HTERT RPE-1 (cell line): ENCODE data around the gene CDKN3.

Source experiments
- in situ Hi-C: fragments of 300-500 bp; cut with MboI; formaldehyde crosslinking; loops from 4 replicates; pipeline ENCODE4 v1.14.3; 2020; ENCODE audit warnings: low sequenced_read_pairs

The CDKN3 gene

GRCh38 chr14:54396493-54397335 is at the start of gene CDKN3:
Gene CDKN3 (plus strand): TSS chr14:54397007. CDS start chr14:54397069, 62 bp downstream.
- in situ Hi-C loops = no loop called here

GRCh38 chr14:54347044-54347443 is 49.8 kb upstream of the CDKN3 start:
- in situ Hi-C loops = no loop called here

GRCh38 chr14:54348001-54348611 is 48.7 kb upstream of the CDKN3 start:
- in situ Hi-C loops = no loop called here

GRCh38 chr14:54348923-54349620 is 47.7 kb upstream of the CDKN3 start:
- in situ Hi-C loops = no loop called here

- in situ Hi-C loops = no loop called here
Measured at GRCh38 chr14:54349713-54350112, 47.1 kb upstream of the CDKN3 start.

GRCh38 chr14:54350203-54350602 is 46.6 kb upstream of the CDKN3 start:
- in situ Hi-C loops = no loop called here

GRCh38 chr14:54353266-54353665 is 43.5 kb upstream of the CDKN3 start:
- in situ Hi-C loops = no loop called here

GRCh38 chr14:54353694-54354093 is 43.1 kb upstream of the CDKN3 start:
- in situ Hi-C loops = no loop called here

- in situ Hi-C loops = no loop called here
Measured at GRCh38 chr14:54354096-54354495, 42.7 kb upstream of the CDKN3 start.

- in situ Hi-C loops = no loop called here
Measured at GRCh38 chr14:54354968-54355641, 41.7 kb upstream of the CDKN3 start.

GRCh38 chr14:54355698-54356097 is 41.1 kb upstream of the CDKN3 start:
- in situ Hi-C loops = no loop called here

GRCh38 chr14:54356172-54356571 is 40.6 kb upstream of the CDKN3 start:
- in situ Hi-C loops = no loop called here

GRCh38 chr14:54360667-54361066 is 36.1 kb upstream of the CDKN3 start:
- in situ Hi-C loops = no loop called here

GRCh38 chr14:54362089-54362504 is 34.7 kb upstream of the CDKN3 start:
- in situ Hi-C loops = no loop called here

GRCh38 chr14:54362759-54363437 is 33.9 kb upstream of the CDKN3 start:
- in situ Hi-C loops = no loop called here

- in situ Hi-C loops = no loop called here
Measured at GRCh38 chr14:54364555-54365415, 32.0 kb upstream of the CDKN3 start.

- in situ Hi-C loops = no loop called here
Measured at GRCh38 chr14:54366736-54367735, 29.8 kb upstream of the CDKN3 start.

GRCh38 chr14:54368291-54368690 is 28.5 kb upstream of the CDKN3 start:
- in situ Hi-C loops = no loop called here
